ENCODE data around the gene DCAF11.

DNA sequence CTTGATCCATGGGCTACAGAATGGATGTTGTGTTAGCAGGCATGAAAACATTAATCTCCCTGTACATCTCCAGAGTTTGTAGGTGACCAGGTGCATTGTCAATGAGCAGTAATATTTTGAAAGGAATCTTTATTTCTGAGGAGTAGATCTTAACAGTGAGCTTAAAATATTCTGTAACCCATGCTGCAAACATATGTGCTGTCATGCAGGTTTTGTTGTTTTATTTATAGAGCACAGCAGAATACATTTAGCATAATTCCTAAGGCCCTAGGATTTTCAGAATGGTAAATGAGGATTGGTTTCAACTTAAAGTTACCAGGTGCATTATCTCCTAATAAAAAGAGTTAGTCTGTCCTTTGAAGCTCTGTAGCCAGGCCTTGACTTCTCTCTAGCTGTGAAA, 12.4 kb downstream of the DCAF11 start:
- TF ChIP-seq POLR2A (IDR thresholded peaks at IDR 0.05) (no peak), EP300 (IDR thresholded peaks at IDR 0.05) (no peak), POLR2AphosphoS5 (IDR thresholded peaks at IDR 0.05) (no peak)
- TF ChIP-seq, protein P1, sequence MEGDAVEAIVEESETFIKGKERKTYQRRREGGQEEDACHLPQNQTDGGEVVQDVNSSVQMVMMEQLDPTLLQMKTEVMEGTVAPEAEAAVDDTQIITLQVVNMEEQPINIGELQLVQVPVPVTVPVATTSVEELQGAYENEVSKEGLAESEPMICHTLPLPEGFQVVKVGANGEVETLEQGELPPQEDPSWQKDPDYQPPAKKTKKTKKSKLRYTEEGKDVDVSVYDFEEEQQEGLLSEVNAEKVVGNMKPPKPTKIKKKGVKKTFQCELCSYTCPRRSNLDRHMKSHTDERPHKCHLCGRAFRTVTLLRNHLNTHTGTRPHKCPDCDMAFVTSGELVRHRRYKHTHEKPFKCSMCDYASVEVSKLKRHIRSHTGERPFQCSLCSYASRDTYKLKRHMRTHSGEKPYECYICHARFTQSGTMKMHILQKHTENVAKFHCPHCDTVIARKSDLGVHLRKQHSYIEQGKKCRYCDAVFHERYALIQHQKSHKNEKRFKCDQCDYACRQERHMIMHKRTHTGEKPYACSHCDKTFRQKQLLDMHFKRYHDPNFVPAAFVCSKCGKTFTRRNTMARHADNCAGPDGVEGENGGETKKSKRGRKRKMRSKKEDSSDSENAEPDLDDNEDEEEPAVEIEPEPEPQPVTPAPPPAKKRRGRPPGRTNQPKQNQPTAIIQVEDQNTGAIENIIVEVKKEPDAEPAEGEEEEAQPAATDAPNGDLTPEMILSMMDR (IDR thresholded peaks at IDR 0.05) = no peak
